Mesothelial cell of epicardium (in vitro differentiated cells): Measurements from ENCODE around the gene NTM. TPM values are rescaled to one million over a fixed set of nuclear protein-coding genes. Genes with fewer than 3 reads are reported as not detected.
"Not testable (repeated sequence)": the region's sequence is repeated elsewhere in the genome, so short reads cannot be mapped to it uniquely, and the experiment has no call there.

Source experiments
- DNase-seq, 2 experiments: peaks; one replicate each; pipeline ENCODE4 v3.0.0; 2021; ENCODE audit warnings: low spot score in 2 of 2; ENCODE audit not compliant: unreplicated experiment in 2 of 2
- H3K27ac Mint-ChIP-seq: 2 replicates; pipeline ENCODE4 v1.8.0; 2021; ENCODE audit warnings: mixed read lengths
- H3K27me3 Mint-ChIP-seq: 2 replicates; pipeline ENCODE4 v1.8.0; 2021; ENCODE audit warnings: low read depth, mixed read lengths
- H3K36me3 Mint-ChIP-seq: 2 replicates; pipeline ENCODE4 v1.8.0; 2021; ENCODE audit warnings: mixed read lengths
- H3K4me1 Mint-ChIP-seq: 2 replicates; pipeline ENCODE4 v1.8.0; 2021; ENCODE audit warnings: mixed read lengths
- H3K4me3 Mint-ChIP-seq: 2 replicates; pipeline ENCODE4 v1.8.0; 2021; ENCODE audit warnings: mild to moderate bottlenecking, moderate library complexity, mixed read lengths
- H3K9me3 Mint-ChIP-seq: 2 replicates; pipeline ENCODE4 v1.8.0; 2021; ENCODE audit warnings: mixed read lengths
- total RNA-seq: library from RNA; stranded (reverse); gene quantifications from 3 replicates; pipeline ENCODE4 v1.2.1, GENCODE V29; 2021
- TF ChIP-seq, protein P1 (sequence below): fragments of 200-600 bp; sonication (generic); IDR thresholded peaks from one replicate; pipeline ENCODE4 v1.5.0; 2021; ENCODE audit warnings: antibody characterized with exemption; ENCODE audit not compliant: unreplicated experiment

NTM gene
- total RNA-seq, 1 donor from 2014 or later = 3.9 TPM

GRCh38 chr11:131331010-131331409 lies 39.4 kb upstream of the NTM start:
- Mint-ChIP-seq H3K36me3 (no peaks in the 10 kb centered on the region), H3K4me1 (no peaks in the 10 kb centered on the region), H3K4me3 (no peak overlapping the region), H3K27me3 (peaks cover 36% of the 10 kb centered on the region), H3K27ac (no peak overlapping the region), H3K9me3 (no peaks in the 10 kb centered on the region)
- DNase-seq = no peak
- TF ChIP-seq, protein P1, sequence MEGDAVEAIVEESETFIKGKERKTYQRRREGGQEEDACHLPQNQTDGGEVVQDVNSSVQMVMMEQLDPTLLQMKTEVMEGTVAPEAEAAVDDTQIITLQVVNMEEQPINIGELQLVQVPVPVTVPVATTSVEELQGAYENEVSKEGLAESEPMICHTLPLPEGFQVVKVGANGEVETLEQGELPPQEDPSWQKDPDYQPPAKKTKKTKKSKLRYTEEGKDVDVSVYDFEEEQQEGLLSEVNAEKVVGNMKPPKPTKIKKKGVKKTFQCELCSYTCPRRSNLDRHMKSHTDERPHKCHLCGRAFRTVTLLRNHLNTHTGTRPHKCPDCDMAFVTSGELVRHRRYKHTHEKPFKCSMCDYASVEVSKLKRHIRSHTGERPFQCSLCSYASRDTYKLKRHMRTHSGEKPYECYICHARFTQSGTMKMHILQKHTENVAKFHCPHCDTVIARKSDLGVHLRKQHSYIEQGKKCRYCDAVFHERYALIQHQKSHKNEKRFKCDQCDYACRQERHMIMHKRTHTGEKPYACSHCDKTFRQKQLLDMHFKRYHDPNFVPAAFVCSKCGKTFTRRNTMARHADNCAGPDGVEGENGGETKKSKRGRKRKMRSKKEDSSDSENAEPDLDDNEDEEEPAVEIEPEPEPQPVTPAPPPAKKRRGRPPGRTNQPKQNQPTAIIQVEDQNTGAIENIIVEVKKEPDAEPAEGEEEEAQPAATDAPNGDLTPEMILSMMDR = no peak

DNA sequence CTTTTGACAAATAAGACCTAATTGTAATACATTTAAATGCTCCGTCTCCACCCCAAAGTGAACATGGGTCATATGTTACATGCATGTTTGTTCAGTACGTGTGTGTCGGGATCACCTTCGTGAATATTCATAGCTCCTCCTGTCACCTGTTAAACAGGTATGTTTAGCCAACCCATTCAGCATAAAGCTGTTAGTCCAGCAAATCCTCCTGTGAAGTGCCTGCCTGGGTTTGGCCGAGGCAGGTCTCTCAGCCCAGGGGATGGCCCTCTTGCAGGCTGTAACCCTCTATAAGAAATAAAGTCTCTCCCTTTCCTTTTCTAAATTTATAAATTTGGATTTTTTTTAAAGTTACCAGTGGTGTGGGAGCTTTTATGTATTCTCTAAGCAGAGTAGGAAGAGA lies 38.9 kb upstream of the NTM start:
- Mint-ChIP-seq H3K27ac (no peak overlapping the region), H3K4me3 (no peak overlapping the region), H3K27me3 (peaks cover 40% of the 10 kb centered on the region), H3K9me3 (no peaks in the 10 kb centered on the region), H3K4me1 (no peaks in the 10 kb centered on the region), H3K36me3 (no peaks in the 10 kb centered on the region)
- DNase-seq = no peak
- TF ChIP-seq, protein P1 = no peak

GRCh38 chr11:131334601-131335000 lies 35.8 kb upstream of the NTM start:
- no peaks in the 10 kb centered on the region for H3K4me1 Mint-ChIP-seq
- DNase-seq = no peak
- H3K27ac Mint-ChIP-seq = no peak overlapping the region
- H3K4me3 Mint-ChIP-seq = no peak overlapping the region
- H3K36me3 Mint-ChIP-seq = no peaks in the 10 kb centered on the region
- peaks cover 50% of the 10 kb centered on the region for H3K27me3 Mint-ChIP-seq
- no peaks in the 10 kb centered on the region for H3K9me3 Mint-ChIP-seq
- TF ChIP-seq, protein P1 = no peak

DNA sequence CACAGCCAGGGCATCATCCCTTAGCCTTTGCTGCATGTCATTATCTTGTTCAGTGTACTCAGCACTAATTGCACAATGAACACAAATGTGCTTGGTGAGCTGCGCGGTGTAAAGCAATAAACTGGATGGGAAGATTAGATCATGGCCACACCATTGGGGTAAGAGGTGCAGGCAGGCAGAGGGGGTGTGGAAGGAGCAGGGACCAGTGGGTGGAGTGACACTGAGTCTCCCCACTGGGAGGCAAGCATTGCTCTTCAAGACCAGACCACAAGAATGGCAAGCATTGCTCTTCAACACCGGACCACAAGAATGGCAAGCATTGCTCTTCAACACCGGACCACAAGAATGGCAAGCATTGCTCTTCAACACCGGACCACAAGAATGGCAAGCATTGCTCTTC lies 28.5 kb upstream of the NTM start:
- not testable (repeated sequence) for H3K27ac Mint-ChIP-seq, H3K36me3 Mint-ChIP-seq, H3K4me3 Mint-ChIP-seq, DNase-seq, H3K4me1 Mint-ChIP-seq, H3K9me3 Mint-ChIP-seq
- H3K27me3 Mint-ChIP-seq = peaks cover 23% of the 10 kb centered on the region

DNA sequence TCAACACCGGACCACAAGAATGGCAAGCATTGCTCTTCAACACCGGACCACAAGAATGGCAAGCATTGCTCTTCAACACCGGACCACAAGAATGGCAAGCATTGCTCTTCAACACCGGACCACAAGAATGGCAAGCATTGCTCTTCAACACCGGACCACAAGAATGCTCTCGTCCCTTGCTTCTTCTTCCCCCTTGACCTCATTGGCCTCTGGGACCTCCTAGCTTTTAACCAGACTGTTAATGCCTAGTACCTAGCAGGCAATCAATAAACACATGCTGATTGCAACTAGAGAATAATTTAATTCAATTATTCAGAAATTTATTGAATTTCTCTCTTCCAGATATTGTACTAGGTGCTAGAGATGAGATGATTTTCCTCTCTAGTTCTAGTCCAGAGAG lies 28.0 kb upstream of the NTM start:
- not testable (repeated sequence) for H3K36me3 Mint-ChIP-seq, H3K9me3 Mint-ChIP-seq, H3K4me3 Mint-ChIP-seq, H3K4me1 Mint-ChIP-seq, DNase-seq, H3K27ac Mint-ChIP-seq
- H3K27me3 Mint-ChIP-seq = peaks cover 22% of the 10 kb centered on the region

DNA sequence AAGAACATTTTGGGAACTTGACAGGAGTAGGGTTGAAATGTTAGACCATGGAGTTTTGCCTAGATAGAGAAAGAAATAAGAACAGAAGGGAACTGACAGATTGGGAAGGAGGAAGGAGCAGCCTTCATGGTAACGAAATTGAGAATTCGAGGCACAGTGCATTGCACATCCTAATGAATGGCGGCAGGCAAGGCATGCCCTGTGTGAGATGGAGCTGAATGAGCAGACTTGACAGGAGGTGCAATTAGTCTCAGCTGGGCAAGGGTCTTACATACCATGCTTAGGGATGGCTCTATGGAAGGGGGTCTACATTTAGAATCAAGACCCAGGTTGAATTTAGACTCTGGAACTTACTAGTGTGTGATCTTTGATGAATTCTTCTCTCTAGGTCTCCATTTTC lies 25.0 kb upstream of the NTM start:
- Mint-ChIP-seq H3K27me3 (peaks cover 21% of the 10 kb centered on the region), H3K4me3 (no peak overlapping the region), H3K9me3 (no peaks in the 10 kb centered on the region), H3K4me1 (no peaks in the 10 kb centered on the region), H3K36me3 (no peaks in the 10 kb centered on the region), H3K27ac (no peak overlapping the region)
- DNase-seq = no peak
- TF ChIP-seq, protein P1 = no peak

DNA sequence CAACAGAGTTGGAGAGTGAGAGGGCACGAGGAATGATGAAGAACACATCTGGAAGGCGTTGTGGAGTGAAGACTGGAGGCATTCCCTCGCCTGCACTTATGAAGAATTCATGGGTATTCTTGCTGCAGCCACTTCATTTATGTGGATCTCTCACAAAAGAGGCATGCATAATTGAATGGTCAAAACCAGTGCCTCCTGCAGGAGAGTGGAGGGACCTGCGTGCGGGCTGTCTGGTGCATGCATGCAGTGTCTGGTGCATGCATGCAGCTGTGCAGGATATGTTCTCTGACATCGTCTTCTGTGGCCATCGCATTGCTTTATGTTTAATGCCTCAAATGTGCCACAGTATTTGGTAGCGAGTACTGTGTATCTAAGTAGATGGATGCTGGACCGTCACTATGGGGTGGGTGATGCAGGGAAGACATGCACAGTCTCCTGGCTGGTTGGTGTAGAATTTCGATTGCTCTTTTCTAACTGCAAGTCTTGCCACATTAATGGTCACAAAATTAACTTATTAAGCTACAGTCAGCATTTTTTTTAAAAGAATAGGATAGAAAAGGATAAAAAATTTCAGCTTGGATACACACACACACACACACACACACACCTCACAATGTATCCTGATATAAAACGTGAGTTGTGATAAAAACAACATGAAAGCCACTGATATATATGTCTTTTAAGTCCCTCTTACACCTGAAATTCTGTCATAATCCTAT lies 20.9 kb upstream of the NTM start:
- TF ChIP-seq, protein P1 = no peak
- peaks cover 26% of the 10 kb centered on the region for H3K27me3 Mint-ChIP-seq
- peaks cover 2% of the 10 kb centered on the region for H3K4me1 Mint-ChIP-seq
- DNase-seq = no peak
- H3K36me3 Mint-ChIP-seq = no peaks in the 10 kb centered on the region
- no peaks in the 10 kb centered on the region for H3K9me3 Mint-ChIP-seq
- no peak overlapping the region for H3K4me3 Mint-ChIP-seq
- no peak overlapping the region for H3K27ac Mint-ChIP-seq
